Activated naive CD8-positive, alpha-beta T cell (primary cell): Measurements from ENCODE around the gene TCF23.

Source experiments
- H3K27ac Mint-ChIP-seq: one replicate; pipeline ENCODE4 v1.8.0; 2021; ENCODE audit warnings: mixed read lengths
- H3K27me3 Mint-ChIP-seq: one replicate; pipeline ENCODE4 v1.8.0; 2021; ENCODE audit warnings: mixed read lengths
- H3K36me3 Mint-ChIP-seq: one replicate; pipeline ENCODE4 v1.8.0; 2021; ENCODE audit warnings: mixed read lengths
- H3K4me1 Mint-ChIP-seq: one replicate; pipeline ENCODE4 v1.8.0; 2021; ENCODE audit warnings: low read depth, mixed read lengths
- H3K4me3 Mint-ChIP-seq: one replicate; pipeline ENCODE4 v1.8.0; 2021; ENCODE audit warnings: mild to moderate bottlenecking, mixed read lengths
- H3K9me3 Mint-ChIP-seq: one replicate; pipeline ENCODE4 v1.8.0; 2021; ENCODE audit warnings: low read depth, mixed read lengths

The TCF23 gene

DNA sequence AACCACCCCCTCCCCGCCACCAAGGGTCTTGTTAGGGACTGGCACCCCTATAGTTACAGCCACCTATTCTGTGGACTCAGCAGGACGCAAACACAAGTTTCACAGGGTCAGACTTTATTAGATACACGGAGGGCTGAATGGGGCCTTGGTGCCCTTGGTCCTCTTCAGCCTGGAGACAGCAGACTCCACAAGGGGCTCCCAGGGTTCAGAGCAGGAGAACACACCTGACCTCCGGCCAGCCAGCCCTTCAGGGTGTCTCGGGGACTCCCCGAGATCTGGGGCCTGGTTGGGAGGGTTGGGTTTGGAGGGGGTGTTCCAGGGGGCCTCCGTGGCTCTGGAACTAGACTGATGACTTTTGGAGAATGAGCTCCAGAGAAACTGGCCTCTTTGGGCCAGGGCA lies 12.1 kb upstream of the TCF23 start:
- no peaks in the 10 kb centered on the region for H3K36me3 Mint-ChIP-seq
- no peaks in the 10 kb centered on the region for H3K27me3 Mint-ChIP-seq
- H3K4me1 Mint-ChIP-seq: peaks cover 20% of the 10 kb centered on the region
- no peak overlapping the region for H3K4me3 Mint-ChIP-seq
- H3K9me3 Mint-ChIP-seq: no peaks in the 10 kb centered on the region
- no peak overlapping the region for H3K27ac Mint-ChIP-seq

DNA sequence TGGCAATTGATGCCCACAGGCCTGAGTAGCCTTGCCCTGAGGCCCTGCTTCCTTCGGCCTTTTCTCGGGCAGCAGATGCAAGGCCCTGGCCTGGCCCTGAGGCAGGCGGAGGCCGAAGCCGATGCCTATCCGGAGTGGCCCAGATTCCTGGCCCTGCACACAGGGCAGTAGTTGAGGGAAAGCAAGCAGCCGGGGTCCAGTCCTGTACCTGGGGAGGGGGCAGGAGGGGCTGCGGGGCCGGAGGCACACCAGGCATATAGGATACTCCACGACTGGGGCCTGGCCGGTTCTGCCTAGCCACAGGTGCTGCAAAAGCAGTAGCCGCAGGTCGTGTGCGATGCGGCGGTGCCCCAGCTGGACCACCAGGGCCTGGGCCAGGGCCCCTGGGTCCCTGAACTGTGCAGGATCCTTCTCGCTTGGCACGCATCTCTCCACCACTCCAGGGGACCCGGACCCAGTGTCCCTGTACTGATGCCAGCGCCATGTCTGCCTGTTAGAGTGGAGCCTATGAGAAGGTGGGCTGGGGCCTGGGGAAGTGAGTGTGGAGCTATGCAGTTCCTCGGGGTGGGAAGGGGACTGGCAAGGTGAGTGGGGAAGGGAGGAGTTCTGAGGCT lies 11.4 kb upstream of the TCF23 start:
- Mint-ChIP-seq H3K27ac (no peak overlapping the region), H3K36me3 (no peaks in the 10 kb centered on the region), H3K9me3 (no peaks in the 10 kb centered on the region), H3K4me3 (no peak overlapping the region), H3K27me3 (peaks cover 1% of the 10 kb centered on the region), H3K4me1 (peaks cover 20% of the 10 kb centered on the region)

DNA sequence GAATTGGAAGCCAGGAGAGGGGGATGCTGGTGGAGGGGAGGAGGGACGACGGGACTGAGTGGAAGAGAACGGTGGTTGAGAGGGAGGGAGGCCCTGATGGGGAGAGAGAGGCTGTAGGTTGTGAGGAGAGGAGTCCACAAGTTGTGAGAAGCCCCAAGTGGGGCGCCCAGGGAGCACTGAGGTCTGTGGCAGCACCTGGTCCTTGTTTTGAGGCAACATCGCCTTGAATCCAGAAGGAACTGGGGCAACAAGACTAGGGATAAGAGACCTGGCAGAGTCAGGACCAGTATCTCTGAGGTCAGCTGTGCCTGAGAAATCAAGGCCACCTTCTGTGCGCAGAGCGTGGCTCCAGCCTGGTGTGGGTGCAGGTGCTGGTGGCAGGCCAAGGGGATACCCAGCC lies 10.7 kb upstream of the TCF23 start:
- Mint-ChIP-seq H3K36me3 (no peaks in the 10 kb centered on the region), H3K4me3 (no peak overlapping the region), H3K9me3 (peaks cover 3% of the 10 kb centered on the region), H3K4me1 (peaks cover 13% of the 10 kb centered on the region), H3K27me3 (peaks cover 1% of the 10 kb centered on the region), H3K27ac (no peak overlapping the region)

DNA sequence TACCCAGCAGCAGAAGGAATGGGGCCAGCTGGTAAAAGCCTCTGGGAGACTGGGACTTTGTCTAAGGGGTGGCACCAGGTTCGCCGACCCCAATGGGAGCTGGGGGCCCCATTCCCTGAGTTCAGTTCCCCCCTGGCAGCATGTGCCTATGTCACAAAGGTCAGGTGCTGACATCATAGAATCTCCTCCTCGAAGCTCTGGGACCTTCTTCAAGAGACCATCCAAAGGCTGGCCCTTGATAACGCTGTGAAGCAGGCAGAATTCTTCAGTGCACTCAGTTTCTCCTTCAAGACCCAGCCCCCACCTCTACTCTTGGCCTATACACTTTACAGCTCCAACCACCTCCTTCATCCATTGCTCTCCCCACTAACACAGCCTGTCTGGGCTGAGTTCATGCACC lies 9.5 kb upstream of the TCF23 start, which contains the start of gene PRR30:
Gene PRR30 (minus strand): TSS at position 101 of the 400 bp plus-strand sequence. CDS start 1,081 bp downstream, outside the sequence.
- peaks cover 6% of the 10 kb centered on the region for H3K4me1 Mint-ChIP-seq
- H3K4me3 Mint-ChIP-seq: no peak within 1 kb of the TSS
- H3K27me3 Mint-ChIP-seq: peaks cover 1% of the 10 kb centered on the region
- no peak within 1 kb of the TSS for H3K27ac Mint-ChIP-seq
- peaks cover 4% of the 10 kb centered on the region for H3K9me3 Mint-ChIP-seq
- H3K36me3 Mint-ChIP-seq: no peaks in the 10 kb centered on the region

DNA sequence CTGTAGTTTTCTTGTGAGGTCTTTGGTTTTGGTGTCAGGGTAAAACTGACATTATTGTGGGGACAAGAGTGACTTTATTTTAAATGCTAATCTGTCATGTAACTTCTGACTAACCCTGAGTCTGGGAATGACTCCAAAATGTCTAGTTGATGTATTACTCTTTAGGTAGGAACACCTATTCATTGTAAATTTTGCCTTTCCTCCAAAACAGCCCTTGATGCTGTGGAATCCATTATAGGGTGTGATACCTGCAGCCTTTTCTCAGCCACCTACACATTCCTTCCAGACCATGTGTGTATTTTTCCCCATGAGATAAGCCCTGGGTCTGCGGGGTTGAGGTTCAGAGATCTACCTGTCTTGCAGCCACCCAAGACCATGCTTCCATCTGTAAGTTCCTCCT lies 5.5 kb upstream of the TCF23 start:
- Mint-ChIP-seq H3K4me1 (no peaks in the 10 kb centered on the region), H3K36me3 (no peaks in the 10 kb centered on the region)

DNA sequence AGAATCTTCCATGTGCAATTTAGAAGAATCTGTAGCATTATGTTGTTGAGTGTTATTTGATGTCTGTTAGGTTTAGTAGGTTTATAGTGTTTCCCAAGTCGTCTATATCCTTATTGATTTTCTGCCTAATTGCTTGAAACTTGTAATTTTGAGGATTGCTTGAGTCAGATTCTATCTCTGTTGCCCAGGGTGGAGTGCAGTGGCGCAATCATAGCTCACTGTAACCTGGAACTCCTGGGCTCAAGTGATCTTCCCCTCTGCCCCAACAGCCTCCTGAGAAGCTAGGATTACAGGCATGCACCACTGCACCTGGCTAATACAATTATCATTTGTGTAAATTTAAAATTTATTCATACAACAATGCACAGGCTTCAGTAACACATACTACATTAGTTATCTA lies 3.1 kb upstream of the TCF23 start:
- no peak overlapping the region for H3K27ac Mint-ChIP-seq
- H3K9me3 Mint-ChIP-seq: peaks cover 4% of the 10 kb centered on the region
- H3K4me3 Mint-ChIP-seq: no peak overlapping the region

More for the DNA sequence above, 5.5 kb upstream of the TCF23 start:
- H3K27me3 Mint-ChIP-seq: peaks cover 2% of the 10 kb centered on the region
- H3K4me3 Mint-ChIP-seq: no peak overlapping the region
- peaks cover 4% of the 10 kb centered on the region for H3K9me3 Mint-ChIP-seq
- no peak overlapping the region for H3K27ac Mint-ChIP-seq

DNA sequence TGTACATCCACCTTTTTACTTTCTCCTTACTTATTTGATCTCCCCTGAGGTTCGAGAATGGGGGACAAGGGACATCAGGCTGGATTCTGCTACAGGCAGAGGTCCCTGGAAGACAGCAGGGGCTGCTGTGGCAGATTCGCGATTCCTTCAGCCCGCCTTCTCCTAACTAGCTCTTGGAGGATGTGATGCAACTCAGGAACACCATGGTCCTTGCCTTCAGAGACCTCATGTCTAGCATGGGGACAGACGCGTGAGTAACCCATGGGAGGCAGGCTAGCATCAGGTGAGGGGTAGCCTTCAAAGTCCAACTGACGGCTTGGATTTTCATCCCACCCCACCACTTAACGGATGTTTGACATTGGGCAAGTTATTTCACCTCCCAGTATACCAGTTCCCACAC lies 869 bp upstream of the TCF23 start:
- H3K4me1 Mint-ChIP-seq: no peaks in the 10 kb centered on the region
- no peak overlapping the region for H3K4me3 Mint-ChIP-seq
- H3K36me3 Mint-ChIP-seq: no peaks in the 10 kb centered on the region
- H3K27me3 Mint-ChIP-seq: peaks cover 2% of the 10 kb centered on the region
- H3K9me3 Mint-ChIP-seq: peaks cover 2% of the 10 kb centered on the region
- H3K27ac Mint-ChIP-seq: no peak overlapping the region

More for the DNA sequence above, 3.1 kb upstream of the TCF23 start:
- Mint-ChIP-seq H3K27me3 (peaks cover 3% of the 10 kb centered on the region), H3K4me1 (no peaks in the 10 kb centered on the region), H3K36me3 (no peaks in the 10 kb centered on the region)

DNA sequence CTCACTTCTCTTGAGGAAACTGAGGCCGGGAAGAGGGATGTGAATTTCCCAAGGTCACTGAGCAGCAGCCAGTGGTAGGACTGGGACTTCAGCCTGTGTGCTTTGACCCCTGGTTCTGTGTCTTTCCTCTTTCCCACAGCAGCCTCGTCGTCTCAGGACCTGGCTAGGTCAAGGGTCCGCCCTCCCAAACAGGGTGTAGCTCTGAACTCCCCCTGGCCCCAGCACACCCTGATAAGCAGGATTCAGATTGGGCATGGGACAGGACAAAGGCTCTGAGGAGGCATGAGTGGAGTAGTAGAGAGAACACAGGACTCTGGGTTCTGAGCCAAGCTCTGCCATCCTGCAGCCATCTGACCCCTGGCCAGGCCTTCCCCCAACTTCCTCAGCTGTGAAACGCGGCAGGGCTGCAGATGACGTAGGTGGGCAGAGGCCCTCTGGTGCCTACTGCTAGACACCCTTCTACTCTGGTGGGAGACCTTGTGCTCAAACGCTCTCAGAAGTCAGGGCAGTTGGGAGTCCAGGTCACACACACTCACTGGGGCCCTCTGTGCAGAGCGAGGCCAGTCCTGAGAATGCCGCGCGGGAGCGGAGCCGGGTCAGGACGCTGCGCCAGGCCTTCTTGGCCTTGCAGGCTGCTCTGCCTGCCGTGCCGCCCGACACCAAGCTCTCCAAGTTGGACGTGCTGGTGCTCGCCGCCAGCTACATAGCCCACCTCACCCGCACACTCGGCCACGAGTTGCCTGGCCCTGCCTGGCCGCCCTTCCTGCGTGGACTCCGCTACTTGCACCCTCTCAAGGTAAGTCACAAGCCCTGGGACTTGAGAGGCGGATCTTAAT lies 984 bp downstream of the TCF23 start:
- Mint-ChIP-seq H3K27me3 (peaks cover 2% of the 10 kb centered on the region), H3K9me3 (no peaks in the 10 kb centered on the region)

DNA sequence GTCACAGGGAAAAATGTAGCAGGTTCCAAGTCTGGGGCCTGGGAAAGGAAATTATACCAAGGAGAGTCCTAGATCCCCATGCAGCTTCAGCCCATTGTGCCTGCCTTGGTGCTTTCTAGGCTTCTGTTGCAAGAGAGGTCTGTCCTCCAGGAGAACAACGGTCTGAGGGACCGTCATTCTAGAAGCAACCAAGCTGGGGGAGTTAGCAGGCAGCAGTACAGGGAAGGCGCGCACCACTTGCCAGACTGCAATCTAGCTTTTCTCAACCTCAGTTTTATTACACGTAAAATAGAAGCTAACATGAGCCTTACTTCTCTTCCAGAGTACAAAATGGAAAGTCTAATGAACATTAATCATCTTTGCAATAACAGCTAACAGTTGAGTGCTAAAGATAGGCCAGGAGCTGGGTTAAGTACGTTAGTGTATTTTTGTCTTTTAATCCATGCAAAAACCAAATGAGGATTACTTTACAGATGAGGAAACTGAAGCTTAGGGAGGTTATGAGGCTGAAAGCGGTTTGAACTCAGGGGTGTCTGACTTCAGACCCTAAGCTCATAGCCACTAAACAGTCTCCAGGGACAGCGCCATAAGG lies 1.9 kb downstream of the TCF23 start:
- Mint-ChIP-seq H3K27me3 (peaks cover 2% of the 10 kb centered on the region), H3K9me3 (no peaks in the 10 kb centered on the region), H3K4me3 (no peak overlapping the region), H3K27ac (no peak overlapping the region), H3K36me3 (no peaks in the 10 kb centered on the region), H3K4me1 (no peaks in the 10 kb centered on the region)

More for the DNA sequence above, 984 bp downstream of the TCF23 start:
- no peaks in the 10 kb centered on the region for H3K4me1 Mint-ChIP-seq
- H3K27ac Mint-ChIP-seq: no peak overlapping the region
- no peaks in the 10 kb centered on the region for H3K36me3 Mint-ChIP-seq
- no peak overlapping the region for H3K4me3 Mint-ChIP-seq

DNA sequence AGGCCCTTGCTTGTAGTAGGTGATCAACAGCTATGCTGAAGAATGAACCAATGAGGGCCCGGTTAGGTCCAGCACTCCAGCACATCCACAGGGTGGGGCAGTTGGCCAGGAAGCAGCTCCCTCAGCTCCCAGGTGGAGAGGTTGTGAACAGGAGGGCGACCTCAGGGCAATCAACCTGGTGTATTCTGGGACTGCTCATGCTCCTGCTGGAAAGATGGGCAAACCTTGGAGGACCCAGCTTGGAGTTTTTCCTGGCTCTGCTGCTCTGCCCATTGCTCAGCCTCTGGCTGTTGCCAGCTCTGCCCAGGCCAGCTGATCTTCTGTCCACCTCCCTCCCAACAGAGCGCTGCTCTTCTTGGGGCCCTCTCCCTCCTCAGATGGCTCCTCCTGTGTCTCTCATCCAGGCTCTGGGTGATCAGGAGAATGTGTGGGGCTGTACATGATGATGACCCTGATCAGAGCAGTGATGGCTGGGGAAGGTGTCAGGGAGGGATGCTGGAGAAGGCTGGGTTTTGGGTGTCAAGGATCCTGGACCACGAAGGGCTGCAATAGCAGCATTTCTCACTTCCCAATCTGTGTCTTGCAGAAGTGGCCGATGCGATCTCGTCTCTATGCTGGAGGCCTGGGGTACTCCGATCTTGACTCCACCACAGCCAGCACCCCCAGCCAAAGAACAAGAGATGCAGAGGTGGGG lies 3.4 kb downstream of the TCF23 start:
- Mint-ChIP-seq H3K36me3 (no peaks in the 10 kb centered on the region), H3K4me3 (no peak overlapping the region), H3K9me3 (no peaks in the 10 kb centered on the region), H3K4me1 (no peaks in the 10 kb centered on the region), H3K27ac (no peak overlapping the region), H3K27me3 (peaks cover 2% of the 10 kb centered on the region)

DNA sequence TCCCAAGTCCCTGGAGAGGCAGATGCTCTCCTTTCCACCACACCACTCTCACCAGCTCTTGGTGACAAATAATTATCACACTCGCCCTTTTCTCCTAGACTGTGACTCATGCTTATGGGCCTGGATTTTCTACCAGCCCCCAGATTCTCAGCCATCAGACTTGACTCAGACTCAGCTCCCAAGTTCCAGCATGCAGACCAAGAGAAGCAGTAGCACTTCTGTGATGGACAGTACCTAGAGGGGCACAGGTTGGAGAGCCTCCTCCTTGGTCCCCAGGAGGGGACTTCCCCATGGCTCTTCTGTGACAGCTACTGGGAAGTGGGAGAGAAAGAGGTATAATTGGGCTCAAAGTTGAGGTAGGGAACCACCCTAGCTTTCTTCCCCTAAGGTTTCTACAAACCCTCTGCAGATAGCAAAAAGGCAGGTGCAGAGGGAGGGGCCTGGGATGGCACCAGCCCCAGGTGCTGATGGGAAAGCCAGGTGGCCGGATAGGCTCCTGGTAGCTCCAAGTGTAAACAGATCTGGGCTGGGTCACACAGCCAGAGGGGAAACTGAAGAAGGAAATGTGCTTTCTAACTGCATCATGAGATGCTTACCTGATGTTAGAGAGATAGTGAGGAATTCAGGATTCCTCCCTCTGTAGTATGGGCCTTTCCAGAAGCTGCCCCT lies 4.1 kb downstream of the TCF23 start:
- Mint-ChIP-seq H3K27ac (no peak overlapping the region), H3K4me1 (no peaks in the 10 kb centered on the region), H3K27me3 (peaks cover 2% of the 10 kb centered on the region), H3K9me3 (no peaks in the 10 kb centered on the region), H3K4me3 (no peak overlapping the region), H3K36me3 (no peaks in the 10 kb centered on the region)

DNA sequence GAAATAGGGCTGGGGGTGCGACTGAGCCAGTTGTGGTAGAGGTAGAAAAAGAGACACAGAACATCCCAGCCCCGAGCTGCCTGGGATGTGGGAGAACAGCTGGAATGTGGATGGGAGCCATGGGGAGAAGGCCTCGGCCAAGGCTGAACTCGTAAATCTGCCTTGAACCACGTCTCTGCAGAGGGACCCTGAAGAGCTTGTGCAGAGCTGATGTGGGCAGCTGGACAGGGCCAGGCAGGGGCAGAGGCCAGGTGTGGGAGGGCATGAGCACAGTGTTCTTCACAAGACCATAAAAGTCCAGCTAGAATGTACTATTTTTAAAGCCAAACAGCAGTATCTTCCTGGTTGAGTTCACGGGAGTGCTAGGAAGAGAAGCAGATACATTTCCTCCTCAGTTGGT lies 5.7 kb downstream of the TCF23 start:
- H3K9me3 Mint-ChIP-seq: no peaks in the 10 kb centered on the region
- H3K27ac Mint-ChIP-seq: no peak overlapping the region
- no peaks in the 10 kb centered on the region for H3K27me3 Mint-ChIP-seq
- H3K4me1 Mint-ChIP-seq: no peaks in the 10 kb centered on the region
- H3K36me3 Mint-ChIP-seq: no peaks in the 10 kb centered on the region
- H3K4me3 Mint-ChIP-seq: no peak overlapping the region

DNA sequence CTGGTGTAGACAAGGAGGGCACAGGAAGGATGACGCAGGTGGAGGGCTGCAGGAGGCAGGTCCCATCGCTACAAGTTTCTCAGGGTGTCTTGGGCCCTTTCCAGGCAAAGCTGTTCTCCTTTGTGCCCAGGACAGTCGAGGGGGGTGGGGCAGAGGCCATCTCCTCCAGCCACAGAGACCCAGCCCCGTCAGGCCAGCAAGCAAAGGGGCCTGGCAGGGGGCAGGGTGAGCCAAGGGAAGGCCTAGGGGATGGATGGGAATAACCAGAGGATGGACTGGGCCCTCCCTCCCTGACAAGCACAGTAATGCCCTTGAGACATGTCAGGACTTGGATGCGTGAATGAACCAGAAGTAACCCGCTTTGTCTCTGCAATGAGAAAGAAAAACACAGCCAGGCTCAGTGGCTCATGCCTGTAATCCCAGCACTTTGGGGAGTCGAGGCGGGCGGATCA lies 6.3 kb downstream of the TCF23 start:
- H3K36me3 Mint-ChIP-seq: no peaks in the 10 kb centered on the region
- no peaks in the 10 kb centered on the region for H3K27me3 Mint-ChIP-seq
- no peaks in the 10 kb centered on the region for H3K4me1 Mint-ChIP-seq
- no peak overlapping the region for H3K27ac Mint-ChIP-seq
- H3K9me3 Mint-ChIP-seq: no peaks in the 10 kb centered on the region
- no peak overlapping the region for H3K4me3 Mint-ChIP-seq

DNA sequence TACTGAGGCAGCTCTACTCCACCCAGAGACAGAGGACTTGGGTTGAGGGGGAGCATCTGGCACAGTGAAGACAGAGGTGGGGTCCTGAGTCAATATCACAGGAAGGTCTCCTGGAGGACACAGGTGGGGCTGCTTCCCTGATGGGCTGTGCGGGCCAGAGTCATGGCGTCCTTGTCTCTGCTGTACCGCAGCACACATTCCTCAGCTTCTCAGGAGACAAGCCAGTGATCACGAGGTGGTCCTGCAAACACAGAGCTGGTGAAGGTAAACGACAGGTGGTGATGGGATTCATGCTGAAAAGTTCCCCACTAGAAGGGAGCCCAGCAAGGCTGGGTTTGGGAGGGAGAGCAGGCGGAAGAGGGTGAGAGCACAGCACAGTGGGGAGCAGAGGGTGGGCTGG lies 9.7 kb downstream of the TCF23 start:
- Mint-ChIP-seq H3K9me3 (no peaks in the 10 kb centered on the region), H3K4me3 (no peak overlapping the region), H3K4me1 (no peaks in the 10 kb centered on the region), H3K36me3 (no peaks in the 10 kb centered on the region), H3K27me3 (no peaks in the 10 kb centered on the region), H3K27ac (no peak overlapping the region)
